AG04450 (cell line): ENCODE results near the gene GLRA2. TPM values are rescaled to one million over a fixed set of nuclear protein-coding genes. Genes with fewer than 3 reads are reported as not detected.

ENCODE experiments used
- CTCF ChIA-PET: fragments of 300-600, 350-600 bp; formaldehyde crosslinking; extraction: SDS; loops from one replicate; lab custom pipeline; 2022; ENCODE audit warnings: antibody characterized with exemption, inconsistent platforms; lab: Charles Lee
- POLR2A ChIA-PET: fragments of 350-600 bp; formaldehyde crosslinking; extraction: SDS; loops from one replicate; lab custom pipeline; 2021; ENCODE audit warnings: antibody characterized with exemption, inconsistent platforms; lab: Yijun Ruan, JAX
- DNase-seq: peaks from one replicate; pipeline ENCODE4 v3.0.0-alpha.2; 2011; ENCODE audit warnings: low read depth, low spot score
- H3K27ac ChIP-seq: one replicate; pipeline ENCODE4 v1.5.1; 2012; ENCODE audit warnings: low read depth, low read length, control low read depth
- H3K27me3 ChIP-seq: one replicate; pipeline ENCODE4 v1.6.0; 2012; ENCODE audit warnings: low read length; ENCODE audit not compliant: control insufficient read depth, insufficient read depth
- H3K4me3 ChIP-seq: 2 replicates; pipeline ENCODE4 v1.5.1; 2011; ENCODE audit warnings: mild to moderate bottlenecking, low read depth, low read length, control low read depth
- H3K9me3 ChIP-seq: 2 replicates; pipeline ENCODE4 v1.5.1; 2012; ENCODE audit warnings: low read length; ENCODE audit not compliant: control insufficient read depth, insufficient read depth
- CTCF ChIP-seq: IDR thresholded peaks from 2 replicates; pipeline ENCODE4 v1.5.1; 2011; ENCODE audit warnings: low read depth, low read length, control low read depth, inconsistent platforms
- polyA plus RNA-seq: library from polyadenylated mRNA; depleted of rRNA; stranded (reverse); fragments of >200 nt; gene quantifications from 2 replicates; pipeline ENCODE4 v1.2.3, GENCODE V29; 2011

GLRA2 gene
- polyA plus RNA-seq, 1 experiment, result not detected

- DNase-seq, result no peak
- H3K27me3 ChIP-seq, result no peaks in the 10 kb centered on the region
- ChIA-PET POLR2A (interaction anchor here (0.6 kb wide), 1 partner anchor 213 kb away, joined by 3 read pairs; no protein-coding TSS in a partner anchor), CTCF (no interaction called here)
- H3K4me3 ChIP-seq, result no peak overlapping the region
- H3K27ac ChIP-seq, result no peak overlapping the region
- no peaks in the 10 kb centered on the region for H3K9me3 ChIP-seq
- TF ChIP-seq CTCF, result no peak
Measured at GRCh38 chrX:14753441-14753840, 224.1 kb downstream of the GLRA2 start.

- no peaks in the 10 kb centered on the region for H3K27me3 ChIP-seq
- ChIA-PET CTCF (no interaction called here), POLR2A (no interaction called here)
- no peak overlapping the region for H3K27ac ChIP-seq
- no peak for DNase-seq
- H3K4me3 ChIP-seq, result no peak overlapping the region
- no peaks in the 10 kb centered on the region for H3K9me3 ChIP-seq
- no peak for TF ChIP-seq CTCF
Measured at GRCh38 chrX:14758029-14758491, 228.7 kb downstream of the GLRA2 start.

- ChIA-PET CTCF (no interaction called here), POLR2A (no interaction called here)
- Histone ChIP-seq H3K27me3 (no peaks in the 10 kb centered on the region), H3K4me3 (no peak overlapping the region), H3K9me3 (no peaks in the 10 kb centered on the region), H3K27ac (no peak overlapping the region)
- no peak for DNase-seq
- no peak for TF ChIP-seq CTCF
Measured at GRCh38 chrX:14775416-14775815, 246.1 kb downstream of the GLRA2 start.

GRCh38 chrX:14776901-14777300 is 247.6 kb downstream of the GLRA2 start:
- CTCF ChIA-PET, result no interaction called here

GRCh38 chrX:14777525-14777924 is 248.2 kb downstream of the GLRA2 start:
- ChIA-PET CTCF (no interaction called here), POLR2A (no interaction called here)
- Histone ChIP-seq H3K9me3 (no peaks in the 10 kb centered on the region), H3K27me3 (no peaks in the 10 kb centered on the region), H3K27ac (no peak overlapping the region), H3K4me3 (no peak overlapping the region)
- no peak for DNase-seq
- TF ChIP-seq CTCF, result no peak

More at GRCh38 chrX:14776901-14777300, 247.6 kb downstream of the GLRA2 start:
- no peak overlapping the region for H3K4me3 ChIP-seq
- no peak for DNase-seq
- H3K27me3 ChIP-seq, result no peaks in the 10 kb centered on the region
- TF ChIP-seq CTCF, result no peak
- POLR2A ChIA-PET, result no interaction called here
- H3K9me3 ChIP-seq, result no peaks in the 10 kb centered on the region
- H3K27ac ChIP-seq, result no peak overlapping the region
